NCI-H446 treated with DMSO at 0.1 percent for 48 hours (cell line): Measurements from ENCODE around the gene PCNX3.
"Not testable (repeated sequence)": the region's sequence is repeated elsewhere in the genome, so short reads cannot be mapped to it uniquely, and the experiment has no call there.

Source experiments
- DNase-seq: peaks from one replicate; lab custom pipeline; 2025; lab: John Stamatoyannopoulos, UW

The PCNX3 gene

GRCh38 chr11:65620666-65621065 is 5.1 kb downstream of the PCNX3 start:
- DNase-seq, result no peak

- no peak for DNase-seq
Measured at GRCh38 chr11:65621460-65621859, 5.9 kb downstream of the PCNX3 start.

- no peak for DNase-seq
Measured at GRCh38 chr11:65622011-65622410, 6.4 kb downstream of the PCNX3 start.

- no peak for DNase-seq
Measured at GRCh38 chr11:65623177-65623576, 7.6 kb downstream of the PCNX3 start.

- DNase-seq, result no peak
Measured at GRCh38 chr11:65623852-65624616, 8.5 kb downstream of the PCNX3 start.

GRCh38 chr11:65624931-65625627 is 9.5 kb downstream of the PCNX3 start:
- no peak for DNase-seq

- DNase-seq, result no peak
Measured at GRCh38 chr11:65625628-65626342, 10.2 kb downstream of the PCNX3 start.

GRCh38 chr11:65627202-65627601 is 11.6 kb downstream of the PCNX3 start:
- no peak for DNase-seq

- no peak for DNase-seq
Measured at GRCh38 chr11:65629579-65629978, 14.0 kb downstream of the PCNX3 start.

- DNase-seq, result no peak
Measured at GRCh38 chr11:65630215-65630614, 14.6 kb downstream of the PCNX3 start.

- no peak for DNase-seq
Measured at GRCh38 chr11:65633390-65634108, 18.0 kb downstream of the PCNX3 start.

GRCh38 chr11:65634109-65634436 is 18.5 kb downstream of the PCNX3 start:
- no peak for DNase-seq

- no peak for DNase-seq
Measured at GRCh38 chr11:65634440-65634839, 18.9 kb downstream of the PCNX3 start.

GRCh38 chr11:65634905-65635731 is 19.5 kb downstream of the PCNX3 start:
- no peak for DNase-seq

- DNase-seq, result no peak
Measured at GRCh38 chr11:65636108-65637031, 20.8 kb downstream of the PCNX3 start.

- DNase-seq, result no peak
Measured at GRCh38 chr11:65637032-65637557, 21.5 kb downstream of the PCNX3 start.

GRCh38 chr11:65637794-65638419 is 22.3 kb downstream of the PCNX3 start, which contains the start of gene SIPA1:
Gene SIPA1, plus strand, starts transcription at chr11:65638101. Its CDS starts 2,821 bp downstream, at chr11:65640922.
- no peak for DNase-seq

- DNase-seq, result not testable (repeated sequence)
Measured at GRCh38 chr11:65639228-65639597, 23.6 kb downstream of the PCNX3 start.

GRCh38 chr11:65639623-65640482 is 24.3 kb downstream of the PCNX3 start:
- DNase-seq, result no peak
